ENCODE measurements around the gene AUTS2. TPM values are rescaled to one million over a fixed set of nuclear protein-coding genes. Genes with fewer than 3 reads are reported as not detected.

Gene AUTS2
- total and polyA plus RNA-seq, 2 experiments from 2014 or later, result 32.0 to 91.0 TPM

GRCh38 chr7:69759373-69759772, 161.1 kb downstream of the AUTS2 start (continued):
- TF ChIP-seq, protein P1, sequence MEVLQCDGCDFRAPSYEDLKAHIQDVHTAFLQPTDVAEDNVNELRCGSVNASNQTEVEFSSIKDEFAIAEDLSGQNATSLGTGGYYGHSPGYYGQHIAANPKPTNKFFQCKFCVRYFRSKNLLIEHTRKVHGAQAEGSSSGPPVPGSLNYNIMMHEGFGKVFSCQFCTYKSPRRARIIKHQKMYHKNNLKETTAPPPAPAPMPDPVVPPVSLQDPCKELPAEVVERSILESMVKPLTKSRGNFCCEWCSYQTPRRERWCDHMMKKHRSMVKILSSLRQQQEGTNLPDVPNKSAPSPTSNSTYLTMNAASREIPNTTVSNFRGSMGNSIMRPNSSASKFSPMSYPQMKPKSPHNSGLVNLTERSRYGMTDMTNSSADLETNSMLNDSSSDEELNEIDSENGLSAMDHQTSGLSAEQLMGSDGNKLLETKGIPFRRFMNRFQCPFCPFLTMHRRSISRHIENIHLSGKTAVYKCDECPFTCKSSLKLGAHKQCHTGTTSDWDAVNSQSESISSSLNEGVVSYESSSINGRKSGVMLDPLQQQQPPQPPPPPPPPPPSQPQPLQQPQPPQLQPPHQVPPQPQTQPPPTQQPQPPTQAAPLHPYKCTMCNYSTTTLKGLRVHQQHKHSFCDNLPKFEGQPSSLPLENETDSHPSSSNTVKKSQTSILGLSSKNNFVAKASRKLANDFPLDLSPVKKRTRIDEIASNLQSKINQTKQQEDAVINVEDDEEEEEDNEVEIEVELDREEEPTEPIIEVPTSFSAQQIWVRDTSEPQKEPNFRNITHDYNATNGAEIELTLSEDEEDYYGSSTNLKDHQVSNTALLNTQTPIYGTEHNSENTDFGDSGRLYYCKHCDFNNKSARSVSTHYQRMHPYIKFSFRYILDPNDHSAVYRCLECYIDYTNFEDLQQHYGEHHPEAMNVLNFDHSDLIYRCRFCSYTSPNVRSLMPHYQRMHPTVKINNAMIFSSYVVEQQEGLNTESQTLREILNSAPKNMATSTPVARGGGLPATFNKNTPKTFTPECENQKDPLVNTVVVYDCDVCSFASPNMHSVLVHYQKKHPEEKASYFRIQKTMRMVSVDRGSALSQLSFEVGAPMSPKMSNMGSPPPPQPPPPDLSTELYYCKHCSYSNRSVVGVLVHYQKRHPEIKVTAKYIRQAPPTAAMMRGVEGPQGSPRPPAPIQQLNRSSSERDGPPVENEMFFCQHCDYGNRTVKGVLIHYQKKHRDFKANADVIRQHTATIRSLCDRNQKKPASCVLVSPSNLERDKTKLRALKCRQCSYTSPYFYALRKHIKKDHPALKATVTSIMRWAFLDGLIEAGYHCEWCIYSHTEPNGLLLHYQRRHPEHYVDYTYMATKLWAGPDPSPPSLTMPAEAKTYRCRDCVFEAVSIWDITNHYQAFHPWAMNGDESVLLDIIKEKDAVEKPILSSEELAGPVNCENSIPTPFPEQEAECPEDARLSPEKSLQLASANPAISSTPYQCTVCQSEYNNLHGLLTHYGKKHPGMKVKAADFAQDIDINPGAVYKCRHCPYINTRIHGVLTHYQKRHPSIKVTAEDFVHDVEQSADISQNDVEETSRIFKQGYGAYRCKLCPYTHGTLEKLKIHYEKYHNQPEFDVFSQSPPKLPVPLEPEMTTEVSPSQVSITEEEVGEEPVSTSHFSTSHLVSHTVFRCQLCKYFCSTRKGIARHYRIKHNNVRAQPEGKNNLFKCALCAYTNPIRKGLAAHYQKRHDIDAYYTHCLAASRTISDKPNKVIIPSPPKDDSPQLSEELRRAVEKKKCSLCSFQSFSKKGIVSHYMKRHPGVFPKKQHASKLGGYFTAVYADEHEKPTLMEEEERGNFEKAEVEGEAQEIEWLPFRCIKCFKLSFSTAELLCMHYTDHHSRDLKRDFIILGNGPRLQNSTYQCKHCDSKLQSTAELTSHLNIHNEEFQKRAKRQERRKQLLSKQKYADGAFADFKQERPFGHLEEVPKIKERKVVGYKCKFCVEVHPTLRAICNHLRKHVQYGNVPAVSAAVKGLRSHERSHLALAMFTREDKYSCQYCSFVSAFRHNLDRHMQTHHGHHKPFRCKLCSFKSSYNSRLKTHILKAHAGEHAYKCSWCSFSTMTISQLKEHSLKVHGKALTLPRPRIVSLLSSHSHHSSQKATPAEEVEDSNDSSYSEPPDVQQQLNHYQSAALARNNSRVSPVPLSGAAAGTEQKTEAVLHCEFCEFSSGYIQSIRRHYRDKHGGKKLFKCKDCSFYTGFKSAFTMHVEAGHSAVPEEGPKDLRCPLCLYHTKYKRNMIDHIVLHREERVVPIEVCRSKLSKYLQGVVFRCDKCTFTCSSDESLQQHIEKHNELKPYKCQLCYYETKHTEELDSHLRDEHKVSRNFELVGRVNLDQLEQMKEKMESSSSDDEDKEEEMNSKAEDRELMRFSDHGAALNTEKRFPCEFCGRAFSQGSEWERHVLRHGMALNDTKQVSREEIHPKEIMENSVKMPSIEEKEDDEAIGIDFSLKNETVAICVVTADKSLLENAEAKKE (CRISPR knock-in tag; IDR thresholded peaks at IDR 0.05), result no peak
- TF ChIP-seq EZH2phosphoT487 (IDR thresholded peaks at IDR 0.05; ENCODE audit: unreplicated experiment) (no peak), NANOG (IDR thresholded peaks at IDR 0.05; ENCODE audit: borderline replicate concordance) (no peak), POLR2AphosphoS5 (IDR thresholded peaks at IDR 0.05; ENCODE audit: low read depth) (no peak), ZNF331 (CRISPR knock-in tag; IDR thresholded peaks at IDR 0.05; ENCODE audit: low read depth) (no peak), EZH2 (IDR thresholded peaks at IDR 0.05; ENCODE audit: low read depth, unreplicated experiment) (no peak), ZNF114 (CRISPR knock-in tag; IDR thresholded peaks at IDR 0.05) (no peak)
- TF ChIP-seq, protein P2, sequence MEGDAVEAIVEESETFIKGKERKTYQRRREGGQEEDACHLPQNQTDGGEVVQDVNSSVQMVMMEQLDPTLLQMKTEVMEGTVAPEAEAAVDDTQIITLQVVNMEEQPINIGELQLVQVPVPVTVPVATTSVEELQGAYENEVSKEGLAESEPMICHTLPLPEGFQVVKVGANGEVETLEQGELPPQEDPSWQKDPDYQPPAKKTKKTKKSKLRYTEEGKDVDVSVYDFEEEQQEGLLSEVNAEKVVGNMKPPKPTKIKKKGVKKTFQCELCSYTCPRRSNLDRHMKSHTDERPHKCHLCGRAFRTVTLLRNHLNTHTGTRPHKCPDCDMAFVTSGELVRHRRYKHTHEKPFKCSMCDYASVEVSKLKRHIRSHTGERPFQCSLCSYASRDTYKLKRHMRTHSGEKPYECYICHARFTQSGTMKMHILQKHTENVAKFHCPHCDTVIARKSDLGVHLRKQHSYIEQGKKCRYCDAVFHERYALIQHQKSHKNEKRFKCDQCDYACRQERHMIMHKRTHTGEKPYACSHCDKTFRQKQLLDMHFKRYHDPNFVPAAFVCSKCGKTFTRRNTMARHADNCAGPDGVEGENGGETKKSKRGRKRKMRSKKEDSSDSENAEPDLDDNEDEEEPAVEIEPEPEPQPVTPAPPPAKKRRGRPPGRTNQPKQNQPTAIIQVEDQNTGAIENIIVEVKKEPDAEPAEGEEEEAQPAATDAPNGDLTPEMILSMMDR (conservative IDR thresholded peaks at IDR 0.05; ENCODE audit: low read depth in 2 of 2), result no peak
- TF ChIP-seq, protein P3, sequence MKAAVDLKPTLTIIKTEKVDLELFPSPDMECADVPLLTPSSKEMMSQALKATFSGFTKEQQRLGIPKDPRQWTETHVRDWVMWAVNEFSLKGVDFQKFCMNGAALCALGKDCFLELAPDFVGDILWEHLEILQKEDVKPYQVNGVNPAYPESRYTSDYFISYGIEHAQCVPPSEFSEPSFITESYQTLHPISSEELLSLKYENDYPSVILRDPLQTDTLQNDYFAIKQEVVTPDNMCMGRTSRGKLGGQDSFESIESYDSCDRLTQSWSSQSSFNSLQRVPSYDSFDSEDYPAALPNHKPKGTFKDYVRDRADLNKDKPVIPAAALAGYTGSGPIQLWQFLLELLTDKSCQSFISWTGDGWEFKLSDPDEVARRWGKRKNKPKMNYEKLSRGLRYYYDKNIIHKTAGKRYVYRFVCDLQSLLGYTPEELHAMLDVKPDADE (IDR thresholded peaks at IDR 0.05), result no peak

All from GM23338 (cell line).